ENCODE measurements around the gene HVCN1. TPM values are rescaled to one million over a fixed set of nuclear protein-coding genes. Genes with fewer than 3 reads are reported as not detected.

Gene HVCN1
- total and polyA plus RNA-seq, 2 of the 13 experiments (the other 11 are each of a cell fraction or from before 2014, with no cell fraction given): 0.49 to 1.3 TPM

GRCh38 chr12:110613771-110614684, 74.9 kb downstream of the HVCN1 start, which contains the start of gene TCTN1 (continued):
- TF ChIP-seq TRAFD1 (CRISPR knock-in tag; IDR thresholded peaks at IDR 0.05; ENCODE audit: borderline replicate concordance): no peak
- no peak for TF ChIP-seq HNF4A (CRISPR knock-in tag; IDR thresholded peaks at IDR 0.05)
- TF ChIP-seq CENPBD1 (CRISPR knock-in tag; IDR thresholded peaks at IDR 0.05; ENCODE audit: borderline replicate concordance, low read depth): no peak
- TF ChIP-seq ZNF136 (CRISPR knock-in tag; IDR thresholded peaks at IDR 0.05; ENCODE audit: low read depth): peak; percentile 72; the same call in 1 of the 2 replicates
- no peak for TF ChIP-seq SOX6 (IDR thresholded peaks at IDR 0.05)
- 0 out of 2 replicates have a peak, but pooled peaks have one; percentile 21 for TF ChIP-seq SOX6 (CRISPR knock-in tag; IDR thresholded peaks at IDR 0.05)
- TF ChIP-seq ZNF749 (CRISPR knock-in tag; IDR thresholded peaks at IDR 0.05; ENCODE audit: borderline replicate concordance): peak; percentile 78; the same call in 1 of the 2 replicates
- TF ChIP-seq ZBTB44 (CRISPR knock-in tag; IDR thresholded peaks at IDR 0.05): no peak
- TF ChIP-seq KAT2B (IDR thresholded peaks at IDR 0.05; ENCODE audit: borderline replicate concordance, low read depth, low read length): no peak
- TF ChIP-seq ZNF264 (CRISPR knock-in tag; IDR thresholded peaks at IDR 0.05): no peak; the same call in 1 of the 2 replicates
- TF ChIP-seq NFIC (IDR thresholded peaks at IDR 0.05; ENCODE audit: low read length): no peak
- no peak for TF ChIP-seq DDIT3 (CRISPR knock-in tag; IDR thresholded peaks at IDR 0.05)
- no peak for TF ChIP-seq ZBTB33 (CRISPR knock-in tag; IDR thresholded peaks at IDR 0.05)
- TF ChIP-seq JDP2 (CRISPR knock-in tag; IDR thresholded peaks at IDR 0.05; ENCODE audit: borderline replicate concordance): no peak
- 0 out of 2 replicates have a peak, but pooled peaks have one; percentile 33 for TF ChIP-seq FOXA3 (CRISPR knock-in tag; IDR thresholded peaks at IDR 0.05)
- no peak for TF ChIP-seq ZNF644 (CRISPR knock-in tag; IDR thresholded peaks at IDR 0.05; ENCODE audit: low read depth)
- TF ChIP-seq FOXK1 (CRISPR knock-in tag; IDR thresholded peaks at IDR 0.05; ENCODE audit: borderline replicate concordance, low read depth): no peak
- peak; percentile 61 for TF ChIP-seq SUZ12 (IDR thresholded peaks at IDR 0.05; ENCODE audit: low read depth, low read length)
- peak; percentile 50 for TF ChIP-seq CTCF (CRISPR knock-in tag; IDR thresholded peaks at IDR 0.05)
